H9 (cell line): Measurements from ENCODE around the gene TK1. TPM values are rescaled to one million over a fixed set of nuclear protein-coding genes. Genes with fewer than 3 reads are reported as not detected.

Experiments used
- DNase-seq: peaks from one replicate; pipeline ENCODE4 v3.0.0-alpha.2; 2017
- H2AFZ ChIP-seq: one replicate; pipeline ENCODE4 v1.6.1; 2013; ENCODE audit warnings: mild to moderate bottlenecking, low read length, control low read depth, moderate library complexity
- H2AK5ac ChIP-seq: 2 replicates; pipeline ENCODE4 v1.6.1; 2013; ENCODE audit warnings: low read length, control low read depth, mixed read lengths; ENCODE audit not compliant: insufficient read length
- H2BK120ac ChIP-seq: one replicate; pipeline ENCODE4 v1.6.1; 2013; ENCODE audit warnings: low read depth, mild to moderate bottlenecking, low read length, control low read depth, inconsistent platforms; ENCODE audit not compliant: poor library complexity, severe bottlenecking
- H2BK12ac ChIP-seq: 2 replicates; pipeline ENCODE4 v1.6.1; 2013; ENCODE audit warnings: low read length, control low read depth, mixed read lengths, low read depth; ENCODE audit not compliant: insufficient read length
- H2BK15ac ChIP-seq: 2 replicates; pipeline ENCODE4 v1.6.1; 2013; ENCODE audit warnings: low read depth, low read length, control low read depth
- H2BK20ac ChIP-seq: one replicate; pipeline ENCODE4 v1.6.1; 2013; ENCODE audit warnings: low read depth, mild to moderate bottlenecking, low read length, control low read depth, inconsistent platforms; ENCODE audit not compliant: poor library complexity, severe bottlenecking
- H2BK5ac ChIP-seq: 2 replicates; pipeline ENCODE4 v1.6.1; 2013; ENCODE audit warnings: low read length, control low read depth, mixed read lengths; ENCODE audit not compliant: insufficient read length
- H3K14ac ChIP-seq: 2 replicates; pipeline ENCODE4 v1.6.1; 2013; ENCODE audit warnings: low read length, control low read depth; ENCODE audit not compliant: insufficient read depth
- H3K18ac ChIP-seq: 2 replicates; pipeline ENCODE4 v1.6.1; 2013; ENCODE audit warnings: low read depth, mild to moderate bottlenecking, mixed read lengths, low read length, control low read depth; ENCODE audit not compliant: insufficient read length
- H3K23ac ChIP-seq: 2 replicates; pipeline ENCODE4 v1.6.1; 2013; ENCODE audit warnings: low read length, control low read depth, mixed read lengths, low read depth; ENCODE audit not compliant: insufficient read length
- H3K23me2 ChIP-seq: 2 replicates; pipeline ENCODE4 v1.6.1; 2013; ENCODE audit warnings: low read depth, mild to moderate bottlenecking, mixed read lengths, low read length, control low read depth; ENCODE audit not compliant: insufficient read length, poor library complexity, severe bottlenecking
- H3K27ac ChIP-seq: 2 replicates; pipeline ENCODE4 v1.5.1; 2013; ENCODE audit warnings: low read length, control low read depth, mixed read lengths, low read depth; ENCODE audit not compliant: insufficient read length
- H3K27me3 ChIP-seq: 2 replicates; pipeline ENCODE4 v1.6.1; 2013; ENCODE audit warnings: low read length, control low read depth, inconsistent platforms; ENCODE audit not compliant: insufficient read depth
- H3K4ac ChIP-seq: 2 replicates; pipeline ENCODE4 v1.6.1; 2013; ENCODE audit warnings: low read depth, mild to moderate bottlenecking, control low read depth, inconsistent platforms, low read length, moderate library complexity
- H3K4me1 ChIP-seq: 2 replicates; pipeline ENCODE4 v1.6.1; 2013; ENCODE audit warnings: low read length, control low read depth, inconsistent platforms; ENCODE audit not compliant: insufficient read depth
- H3K4me2 ChIP-seq: 2 replicates; pipeline ENCODE4 v1.6.1; 2013; ENCODE audit warnings: low read length, control low read depth, mixed read lengths; ENCODE audit not compliant: insufficient read length, insufficient read depth
- H3K56ac ChIP-seq: 2 replicates; pipeline ENCODE4 v1.6.1; 2013; ENCODE audit warnings: low read depth, mild to moderate bottlenecking, mixed read lengths, low read length, control low read depth; ENCODE audit not compliant: insufficient read length
- H3K79me1 ChIP-seq: 2 replicates; pipeline ENCODE4 v1.6.1; 2013; ENCODE audit warnings: low read depth, mild to moderate bottlenecking, moderate library complexity, low read length, control low read depth, inconsistent platforms; ENCODE audit not compliant: insufficient read depth, poor library complexity, severe bottlenecking
- H3K79me2 ChIP-seq: 2 replicates; pipeline ENCODE4 v1.6.1; 2013; ENCODE audit warnings: low read length, control low read depth, inconsistent platforms; ENCODE audit not compliant: insufficient read depth
- H3K9ac ChIP-seq: 2 replicates; pipeline ENCODE4 v1.6.1; 2013; ENCODE audit warnings: low read length, control low read depth, mixed read lengths; ENCODE audit not compliant: insufficient read length; ENCODE audit errors: extremely low read depth
- H3K9me3 ChIP-seq: one replicate; pipeline ENCODE4 v1.6.1; 2013; ENCODE audit warnings: low read depth, low read length, inconsistent platforms; ENCODE audit not compliant: control insufficient read depth
- H3T11ph ChIP-seq: one replicate; pipeline ENCODE4 v1.6.1; 2013; ENCODE audit warnings: mild to moderate bottlenecking, low read length, control low read depth, inconsistent platforms
- H4K20me1 ChIP-seq: one replicate; pipeline ENCODE4 v1.6.1; 2013; ENCODE audit not compliant: control insufficient read depth, insufficient read length, insufficient read depth
- H4K5ac ChIP-seq: 2 replicates; pipeline ENCODE4 v1.6.1; 2013; ENCODE audit warnings: low read depth, mild to moderate bottlenecking, mixed read lengths, low read length, control low read depth; ENCODE audit not compliant: insufficient read length
- H4K8ac ChIP-seq: replicated peaks from 2 replicates; pipeline ENCODE4 v1.6.1; 2013; ENCODE audit warnings: low read length, control low read depth, mixed read lengths, low read depth; ENCODE audit not compliant: insufficient read length
- H4K91ac ChIP-seq: 2 replicates; pipeline ENCODE4 v1.6.1; 2013; ENCODE audit warnings: low read depth, mild to moderate bottlenecking, moderate library complexity, mixed read lengths, low read length, control low read depth; ENCODE audit not compliant: insufficient read length
- H3K27ac Mint-ChIP-seq, 3 experiments: 2 replicates in 2 of 3; 3 replicates in 1 of 3; pipeline ENCODE4 v1.8.0; 2020 to 2021; ENCODE audit warnings: mixed read lengths in 3 of 3, mild to moderate bottlenecking in 1 of 3, moderate library complexity in 1 of 3
- H3K27me3 Mint-ChIP-seq: 2 replicates; pipeline ENCODE4 v1.8.0; 2021; ENCODE audit warnings: low read depth, mild to moderate bottlenecking, moderate library complexity, mixed read lengths
- H3K36me3 Mint-ChIP-seq, 3 experiments: 2 replicates in 2 of 3; 3 replicates in 1 of 3; pipeline ENCODE4 v1.8.0; 2020 to 2021; ENCODE audit warnings: low read depth in 3 of 3, mixed read lengths in 3 of 3; ENCODE audit not compliant: insufficient read depth in 1 of 3
- H3K4me1 Mint-ChIP-seq, 2 experiments: 2 replicates each; pipeline ENCODE4 v1.8.0; 2020; ENCODE audit warnings: mixed read lengths in 2 of 2
- H3K4me3 Mint-ChIP-seq, 2 experiments: 2 replicates in 1 of 2; 3 replicates in 1 of 2; pipeline ENCODE4 v1.8.0; 2020 to 2021; ENCODE audit warnings: mild to moderate bottlenecking in 2 of 2, mixed read lengths in 2 of 2, moderate library complexity in 1 of 2
- H3K9me3 Mint-ChIP-seq, 2 experiments: 2 replicates in 1 of 2; 3 replicates in 1 of 2; pipeline ENCODE4 v1.8.0; 2020; ENCODE audit warnings: mild to moderate bottlenecking in 2 of 2, mixed read lengths in 2 of 2, moderate library complexity in 1 of 2
- CTCF ChIP-seq: fragments of 200-600 bp; sonication (generic); conservative IDR thresholded peaks from 3 replicates; pipeline ENCODE4 v1.8.0; 2021; ENCODE audit warnings: antibody characterized with exemption, mild to moderate bottlenecking
- WGBS: extraction: QIAGEN DNeasy Blood & Tissue Kit; methylation state at CpG from one replicate; pipeline ENCODE4 v1.1.7; 2013; ENCODE audit warnings: missing lambda C conversion rate, low lambda C conversion rate, mixed read lengths; ENCODE audit not compliant: insufficient read length; ENCODE audit errors: extremely low coverage; 5-methylcytosine and 5-hydroxymethylcytosine counted together
- total RNA-seq: library from RNA; stranded (reverse); gene quantifications from 2 replicates; pipeline ENCODE4 v1.2.1, GENCODE V29; 2021

Gene TK1
- total RNA-seq, 1 experiment from 2014 or later, result 95.8 TPM

- Histone ChIP-seq H3T11ph (no peak overlapping the region), H2BK120ac (no peak overlapping the region), H3K4ac (no peak overlapping the region), H3K9ac (no peak overlapping the region), H3K56ac (no peak overlapping the region), H4K91ac (no peak overlapping the region), H3K4me2 (no peak overlapping the region), H3K9me3 (no peaks in the 10 kb centered on the region), H3K79me1 (peaks cover 2% of the 10 kb centered on the region), H2BK5ac (no peak overlapping the region), H3K79me2 (peaks cover 4% of the 10 kb centered on the region; the same call in 1 of the 2 replicates), H2BK12ac (no peak overlapping the region), H2AK5ac (no peak overlapping the region), H3K4me1 (no peaks in the 10 kb centered on the region), H3K27me3 (no peaks in the 10 kb centered on the region), H2AFZ (no peak overlapping the region), H2BK20ac (no peak overlapping the region), H3K23ac (no peak overlapping the region), H3K18ac (no peak overlapping the region), H4K20me1 (no peaks in the 10 kb centered on the region), H3K27ac (no peak overlapping the region), H4K5ac (no peak overlapping the region), H2BK15ac (no peak overlapping the region), H3K14ac (no peak overlapping the region), H3K23me2 (no peaks in the 10 kb centered on the region), H4K8ac (no peak overlapping the region)
- Mint-ChIP-seq H3K27me3 (no peaks in the 10 kb centered on the region; the same call in 1 of the 2 replicates), H3K4me3 (no peak overlapping the region), H3K4me1 (peaks cover 21 to 32% of the 10 kb centered on the region in 2 experiments), H3K9me3 (no peaks in the 10 kb centered on the region; a peak in 1 of 5 replicates), H3K36me3 (peaks cover 60 to 84% (median 84%) of the 10 kb centered on the region in 3 experiments), H3K27ac (no peak overlapping the region)
- TF ChIP-seq CTCF, result no peak
- DNase-seq, result no peak
- no CpG with 5 or more reads among the region's 14 CpGs for WGBS
Measured at GRCh38 chr17:78180083-78180482, 6.8 kb downstream of the TK1 start.
